NCI-H460 (cell line): Measurements from ENCODE around the gene MORN5. TPM values are rescaled to one million over a fixed set of nuclear protein-coding genes. Genes with fewer than 3 reads are reported as not detected.
"Not testable (repeated sequence)": the region's sequence is repeated elsewhere in the genome, so short reads cannot be mapped to it uniquely, and the experiment has no call there.

Experiments
- DNase-seq: peaks from one replicate; pipeline ENCODE4 v3.0.0-alpha.2; 2016; ENCODE audit warnings: low read depth; ENCODE audit errors: extremely low read depth
- polyA plus RNA-seq: library from polyadenylated mRNA; depleted of rRNA; stranded (reverse); fragments of >200 nt; gene quantifications from 2 replicates; pipeline ENCODE4 v1.2.3, GENCODE V29; 2014; cell fraction: nucleus; rRNA removed
- total RNA-seq: library from RNA; depleted of rRNA; stranded (reverse); fragments of >200 nt; shearing (Covaris generic); gene quantifications from 2 replicates; pipeline ENCODE4 v1.2.3, GENCODE V29; 2014; rRNA removed

MORN5 gene
- total RNA-seq: not detected in 2 replicates
- not detected in 2 replicates for polyA plus RNA-seq

DNA sequence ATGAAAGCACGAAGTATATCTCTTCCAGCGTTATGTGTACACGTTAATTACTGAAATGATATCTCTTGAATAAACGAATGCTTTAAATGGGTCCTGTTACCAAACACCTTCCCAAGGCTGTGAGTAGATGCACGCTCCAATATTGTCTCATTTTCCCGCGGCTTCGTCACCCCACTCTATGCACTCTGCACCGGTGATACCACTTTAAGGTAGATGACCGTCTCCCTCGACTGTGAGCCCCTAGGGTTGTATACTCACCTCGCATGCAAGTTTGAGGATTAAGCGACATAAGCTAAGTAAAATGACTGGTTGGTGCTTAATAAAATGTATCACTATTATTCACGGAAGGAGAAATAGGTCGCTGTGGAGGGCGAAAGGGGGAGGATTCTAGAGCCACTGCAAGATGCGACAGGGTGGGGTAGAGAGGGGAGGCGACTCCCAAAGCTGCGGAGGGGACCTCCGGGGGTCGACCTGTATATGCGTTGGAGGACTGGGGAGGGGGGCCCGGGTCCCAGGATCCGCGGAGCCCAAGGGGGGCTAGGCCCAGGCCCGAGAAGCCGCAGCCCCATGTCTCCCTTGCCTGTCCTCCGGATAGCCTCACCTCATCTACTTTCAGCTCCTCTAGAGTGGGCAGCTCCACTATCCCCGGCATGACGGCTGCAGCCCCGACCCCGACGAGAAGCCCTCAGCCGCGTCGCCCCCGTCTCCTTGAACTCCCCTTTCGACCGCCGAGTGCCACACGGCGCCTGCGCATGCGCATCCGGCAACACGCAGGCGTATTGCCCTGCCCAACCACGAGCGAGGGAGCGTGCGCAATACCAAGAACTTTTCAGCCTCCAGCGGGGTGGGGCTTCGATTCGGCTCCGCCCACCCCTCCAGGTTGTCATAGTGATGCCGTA lies at the start of gene MORN5, which contains the start of gene NDUFA8:
Gene MORN5 (plus strand): TSS at position 883 of the 899 bp plus-strand sequence. CDS start 65 bp downstream, outside the sequence.
Gene NDUFA8 (minus strand): TSS at position 754 of the 899 bp plus-strand sequence. CDS start 102 bp downstream, at position 652.
- peak; percentile 95 for DNase-seq

GRCh38 chr9:122110100-122110833 lies 49.4 kb upstream of the MORN5 start:
- DNase-seq: no peak

DNA sequence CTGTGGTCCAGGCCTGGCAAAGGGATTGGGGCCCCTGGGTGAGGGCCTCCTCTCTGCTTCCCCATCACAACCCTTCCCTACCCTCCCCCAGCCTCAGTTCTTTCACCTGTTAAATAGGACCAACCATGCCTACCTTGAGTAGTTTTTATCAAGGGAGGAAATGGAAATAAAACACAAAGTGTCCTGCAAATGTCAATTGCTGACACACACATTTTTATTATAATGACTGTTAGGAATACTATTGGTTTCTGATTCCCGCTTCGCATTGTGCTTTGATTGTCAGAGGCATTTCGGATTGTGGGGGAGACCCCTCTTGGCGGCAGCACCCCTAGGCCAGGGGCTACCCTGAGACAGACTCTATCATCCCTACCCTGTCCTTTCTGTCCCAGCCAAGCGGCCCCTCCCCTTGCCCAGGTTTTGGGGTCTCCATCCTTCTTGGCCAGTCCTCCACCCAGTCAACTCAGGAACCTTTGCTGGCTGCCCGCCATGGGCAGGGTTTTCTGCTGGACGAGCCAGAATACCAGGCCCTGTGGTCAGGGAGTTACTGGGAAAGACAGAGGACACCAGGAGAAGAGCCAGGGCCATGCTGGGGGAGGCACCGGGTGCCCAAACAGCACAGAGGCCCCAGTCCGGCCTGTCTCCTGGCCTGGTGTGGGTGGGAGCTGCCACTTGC lies 48.2 kb upstream of the MORN5 start:
- DNase-seq: no peak

DNA sequence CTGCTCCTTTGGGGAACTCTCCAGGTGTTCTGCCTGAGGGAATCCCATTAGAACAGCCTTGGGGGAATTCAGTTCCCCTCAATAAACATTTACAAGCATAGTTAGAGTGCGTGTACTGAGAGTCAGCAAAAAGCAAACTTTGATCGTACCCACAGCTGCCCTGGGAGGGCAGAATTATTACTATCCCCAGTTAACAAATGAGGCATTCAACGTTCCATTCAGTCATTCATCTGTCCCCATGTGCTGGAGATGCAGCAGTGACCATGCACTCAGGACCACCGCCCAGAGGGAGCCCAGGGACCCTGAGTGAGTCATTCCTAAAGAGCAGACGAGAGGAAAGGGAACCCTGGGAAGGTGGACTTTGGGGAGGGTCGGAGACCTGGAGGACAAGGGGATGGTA lies 47.5 kb upstream of the MORN5 start:
- DNase-seq: no peak

DNA sequence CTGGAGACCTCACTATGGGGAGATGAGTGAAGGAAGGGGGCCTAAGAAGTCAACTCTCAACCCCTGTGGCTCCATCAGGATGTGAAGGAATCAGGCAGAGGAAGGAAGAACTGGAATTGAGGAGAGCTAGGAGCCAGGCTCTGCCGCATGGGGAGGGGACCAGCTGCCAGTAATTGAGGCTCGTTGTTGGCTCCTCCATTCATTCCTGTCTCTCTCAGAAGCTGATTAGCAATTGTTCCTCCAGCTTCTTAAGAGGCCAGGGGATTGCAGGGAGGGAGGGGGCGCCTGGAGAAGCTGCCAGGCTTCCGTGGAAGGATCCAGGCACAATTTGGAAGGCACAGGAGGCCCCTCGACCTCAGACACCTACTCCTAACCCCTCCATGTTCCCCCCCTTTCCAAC lies 46.1 kb upstream of the MORN5 start:
- no peak for DNase-seq

DNA sequence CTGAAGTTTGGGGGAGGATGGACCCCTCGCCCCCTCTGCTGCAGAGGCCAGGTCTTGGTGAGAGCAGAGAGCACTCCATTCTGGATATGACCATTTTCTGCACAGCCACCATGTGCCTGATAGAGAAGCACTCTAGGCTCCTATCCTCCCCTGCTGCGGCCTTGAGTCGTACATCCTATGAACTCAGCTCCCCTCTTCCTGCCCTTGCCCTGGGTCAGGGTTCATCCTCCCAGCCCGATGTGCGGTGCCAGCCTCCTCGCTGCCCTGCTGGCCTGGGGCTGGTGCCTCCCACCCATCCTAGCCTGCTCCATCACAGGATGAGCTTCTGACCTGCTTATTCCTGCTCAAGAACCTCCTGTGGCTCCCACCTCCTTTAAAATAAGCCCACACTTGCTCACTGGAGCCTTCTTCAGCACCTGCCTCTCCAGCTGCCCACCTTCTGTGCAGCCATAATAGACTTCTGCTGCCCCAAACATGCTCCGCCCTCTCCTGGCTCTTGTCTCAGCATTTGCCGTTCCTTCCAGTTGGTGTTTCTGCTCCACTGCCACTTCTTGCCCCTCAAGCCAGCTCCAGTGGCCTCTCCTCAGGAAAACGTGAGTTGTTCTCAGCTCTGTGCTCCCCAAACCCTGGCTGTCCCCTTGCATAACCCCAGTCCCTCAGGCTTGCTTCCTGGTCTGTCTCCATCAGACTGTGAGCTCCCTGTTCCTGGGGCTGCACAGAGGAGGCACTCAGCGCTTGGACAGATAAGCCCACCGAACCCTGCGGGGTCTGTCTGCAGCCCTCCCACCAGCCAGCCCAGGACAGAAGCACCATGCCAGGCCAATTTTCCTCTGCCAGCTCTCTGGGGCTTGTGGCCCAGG lies 44.3 kb upstream of the MORN5 start:
- DNase-seq: no peak

- no peak for DNase-seq
These were observed 43.7 kb upstream of the MORN5 start for GRCh38 chr9:122116040-122116439.

GRCh38 chr9:122116448-122117173 lies 43.1 kb upstream of the MORN5 start:
- no peak for DNase-seq

DNA sequence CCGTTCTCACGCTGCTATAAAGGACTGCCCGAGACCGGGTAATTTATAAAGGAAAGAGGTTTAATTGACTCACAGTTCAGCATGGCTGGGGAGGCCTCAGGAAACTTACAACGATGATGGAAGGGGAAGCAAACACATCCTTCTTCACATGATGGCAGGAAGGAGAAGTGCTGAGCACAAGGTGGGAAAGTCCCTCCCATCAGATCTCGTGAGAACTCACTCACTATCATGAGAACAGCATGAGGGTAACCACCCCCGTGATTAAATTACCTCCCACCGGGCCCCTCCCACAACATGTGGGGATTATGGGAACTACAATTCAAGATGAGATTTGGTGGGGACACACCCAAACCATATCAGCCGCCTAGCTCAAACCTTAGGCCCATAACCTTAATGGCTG lies 42.5 kb upstream of the MORN5 start:
- not testable (repeated sequence) for DNase-seq

DNA sequence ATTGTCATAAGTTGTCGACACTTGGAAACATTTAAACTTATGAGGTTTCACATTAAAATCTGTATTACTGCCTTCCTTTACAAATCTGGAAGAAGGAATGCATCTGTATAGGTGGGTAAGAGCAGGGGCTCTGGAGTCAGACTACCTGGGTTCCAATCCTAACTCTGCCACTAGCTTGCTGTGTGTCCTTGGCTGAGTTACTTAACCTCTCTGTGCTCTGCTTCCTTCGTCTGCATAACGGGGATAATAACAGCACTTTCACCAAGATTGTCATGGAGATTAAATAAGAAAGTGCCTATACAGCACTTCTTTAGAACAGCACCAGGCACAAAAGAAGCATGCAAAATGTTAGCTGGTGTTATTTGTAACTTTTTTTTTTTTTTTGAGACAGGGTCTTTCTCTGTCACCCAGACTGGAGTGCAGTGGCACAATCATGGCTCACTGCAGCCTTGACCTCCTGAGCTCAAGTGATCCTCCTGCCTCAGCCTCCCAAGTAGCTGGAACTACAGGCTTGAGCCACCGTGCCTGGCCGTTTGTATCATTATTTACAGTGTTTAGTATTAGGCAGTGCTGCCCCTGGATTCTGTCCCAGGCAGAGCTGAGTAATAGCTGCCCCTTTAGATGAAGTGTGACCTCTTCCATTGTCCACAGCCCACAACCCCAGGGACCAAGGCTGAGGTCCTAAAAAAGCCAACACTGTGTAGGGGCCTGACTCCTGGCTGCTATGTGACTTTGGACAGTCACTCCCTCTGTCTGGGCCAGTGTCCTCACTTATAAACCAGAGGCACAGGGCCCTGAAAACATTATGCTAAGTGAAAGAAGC lies 41.2 kb upstream of the MORN5 start:
- DNase-seq: no peak

DNA sequence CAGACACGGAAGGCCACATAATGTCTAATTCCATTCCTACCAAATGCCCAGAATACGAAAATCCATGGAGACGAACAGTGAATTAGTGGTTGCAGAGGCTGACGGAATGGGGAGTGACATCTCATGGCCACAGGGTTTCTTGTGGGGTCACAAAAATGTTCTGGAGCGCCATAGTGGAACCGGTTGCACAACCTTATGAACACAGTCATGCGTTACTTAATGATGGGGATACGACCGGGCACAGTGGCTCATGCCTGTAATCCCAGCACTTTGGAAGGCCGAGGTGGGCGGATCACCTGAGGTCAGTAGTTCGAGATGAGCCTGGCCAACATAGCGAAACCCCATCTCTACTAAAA lies 40.6 kb upstream of the MORN5 start:
- DNase-seq: no peak

DNA sequence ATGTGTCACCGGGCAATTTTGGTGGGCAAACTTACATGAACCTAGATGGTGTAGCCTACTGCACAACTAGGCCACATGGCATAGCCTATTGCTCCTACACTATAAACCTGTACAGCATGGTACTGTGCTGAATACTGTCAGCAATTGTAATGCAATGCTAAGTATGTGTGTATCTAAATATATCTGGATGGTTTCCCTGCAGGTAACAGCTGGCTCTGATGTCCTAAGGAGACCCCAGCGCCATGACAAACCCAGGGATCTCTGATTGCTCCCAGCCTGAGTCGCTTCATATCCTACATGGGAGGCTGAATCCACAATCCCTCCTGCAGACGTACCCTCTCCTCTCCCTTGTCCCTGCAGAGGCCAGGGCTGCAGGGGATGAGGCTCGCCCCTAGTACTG lies 40.0 kb upstream of the MORN5 start:
- DNase-seq: no peak

DNA sequence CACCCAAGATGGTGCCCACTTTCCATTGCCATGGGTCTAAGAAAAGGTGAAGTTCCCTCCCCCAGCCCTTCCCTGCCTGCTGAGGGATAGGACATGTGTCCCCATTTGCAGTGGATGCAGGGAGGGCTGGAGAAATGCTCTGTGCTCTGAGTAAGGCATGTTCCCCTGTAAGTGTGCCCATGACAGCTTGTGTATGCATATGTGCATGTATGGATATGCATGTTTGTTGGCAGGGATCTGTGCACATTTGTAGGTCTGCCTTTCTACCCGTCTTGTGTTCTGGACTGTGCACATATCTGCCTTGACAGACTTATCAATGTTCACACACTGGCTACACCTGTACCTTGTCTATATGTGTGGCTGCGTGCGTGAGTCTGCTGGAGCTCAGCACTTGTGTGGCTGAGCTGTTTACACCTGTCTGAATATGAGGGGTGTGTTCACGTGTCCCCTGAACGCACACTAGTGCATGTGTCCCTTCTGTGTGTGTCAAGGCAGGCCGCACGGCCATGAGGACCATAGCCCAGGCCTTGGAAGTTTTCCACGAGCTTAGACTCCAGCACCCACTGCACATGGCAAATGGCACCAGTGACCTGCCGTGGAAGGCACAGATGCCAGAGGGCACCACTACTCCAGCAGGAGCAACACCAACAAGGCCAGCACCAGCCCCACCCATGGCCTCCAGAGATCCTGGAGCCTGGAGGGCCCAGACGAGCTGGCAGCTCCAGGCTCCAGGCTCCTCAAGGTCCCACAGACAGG lies 39.2 kb upstream of the MORN5 start:
- DNase-seq: no peak

GRCh38 chr9:122121391-122121790 lies 38.3 kb upstream of the MORN5 start:
- no peak for DNase-seq

GRCh38 chr9:122121931-122122330 lies 37.8 kb upstream of the MORN5 start:
- DNase-seq: no peak

DNA sequence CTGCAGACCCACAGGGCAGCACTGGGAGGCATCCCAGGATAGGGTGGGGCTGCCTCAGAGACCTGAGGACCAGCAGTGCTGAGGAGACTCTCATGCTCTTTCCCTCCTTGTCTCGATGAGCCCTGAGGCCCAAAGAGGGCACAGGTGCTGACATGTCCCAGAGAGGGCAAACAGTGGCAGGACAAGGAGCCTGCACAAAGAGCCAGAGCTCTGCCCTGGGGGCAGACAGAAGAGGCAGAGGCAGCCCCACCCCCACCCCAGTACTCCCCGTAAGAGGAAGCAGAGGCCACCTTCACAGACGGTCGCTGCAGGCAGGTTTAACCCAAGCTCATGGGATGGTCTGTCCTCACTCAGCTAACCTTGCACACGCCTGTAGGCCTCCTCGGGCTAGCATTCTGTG lies 37.2 kb upstream of the MORN5 start:
- DNase-seq: no peak

DNA sequence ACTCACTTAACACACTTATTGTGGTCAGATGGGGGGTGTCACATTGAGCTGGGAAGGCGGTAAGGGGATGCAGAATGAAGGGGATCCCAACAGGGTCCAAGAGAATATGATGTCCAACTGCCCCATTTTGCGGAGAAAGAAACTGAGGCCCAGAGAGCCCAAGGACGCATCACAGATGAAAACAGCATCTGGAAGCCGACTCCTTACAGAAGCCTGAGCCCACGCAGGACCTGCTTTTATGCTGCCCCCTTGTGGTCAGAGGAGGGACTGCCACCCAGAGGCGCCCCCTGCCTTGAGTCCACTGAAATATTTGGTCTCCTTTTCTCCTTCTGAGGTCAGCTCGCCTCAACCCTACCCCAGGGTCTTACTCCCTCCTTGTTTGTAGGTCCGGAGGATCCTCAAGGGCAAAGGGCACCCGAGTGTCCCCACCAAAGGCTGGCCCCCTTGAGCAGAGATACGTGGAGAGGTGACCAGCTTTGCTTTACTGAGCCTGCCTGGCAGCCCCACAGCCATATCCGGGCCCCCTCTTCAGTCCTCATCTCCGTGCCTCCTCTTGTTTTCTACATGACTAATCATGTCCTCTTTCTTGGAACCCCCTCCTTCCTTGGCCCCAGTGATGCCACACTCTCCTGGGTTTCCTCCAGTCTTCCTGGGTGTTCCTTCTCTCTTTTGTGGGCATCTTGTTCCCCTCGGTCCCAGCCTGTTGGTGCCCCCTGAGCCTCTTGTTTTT lies 36.6 kb upstream of the MORN5 start:
- DNase-seq: peak; percentile 65
